WI38 (cell line): ENCODE results near the gene OR8B8.
"Not testable (repeated sequence)": the region's sequence is repeated elsewhere in the genome, so short reads cannot be mapped to it uniquely, and the experiment has no call there.

Experiments
- H3K4me3 ChIP-seq: 2 replicates; pipeline ENCODE4 v1.5.1; 2011; ENCODE audit warnings: low read depth, mild to moderate bottlenecking, control low read depth, low read length
- TF ChIP-seq, protein P1 (sequence below): IDR thresholded peaks from 2 replicates; pipeline ENCODE4 v1.5.1; 2012; ENCODE audit warnings: low read depth, mild to moderate bottlenecking, control low read depth, low read length

OR8B8 gene

DNA sequence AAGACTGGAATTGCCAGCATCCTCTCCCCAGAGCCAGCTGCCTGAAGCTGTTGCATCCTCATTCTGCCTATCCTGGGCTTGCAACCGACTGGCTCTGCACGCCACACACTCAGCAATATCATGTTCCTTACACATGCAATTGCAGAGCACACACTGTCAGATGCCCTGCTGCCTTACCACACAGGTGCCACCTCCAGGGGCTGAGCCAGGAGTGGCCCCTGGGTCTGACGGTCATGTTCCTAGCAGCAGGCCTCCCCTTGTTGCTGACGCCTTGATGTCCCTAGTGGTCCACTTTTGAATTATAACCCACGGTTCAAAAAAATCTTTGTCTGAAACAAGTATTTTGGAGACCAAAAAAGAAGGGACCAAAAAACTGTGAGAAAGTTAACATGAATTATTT is 18.5 kb upstream of the OR8B8 start:
- H3K4me3 ChIP-seq: no peak overlapping the region
- TF ChIP-seq, protein P1, sequence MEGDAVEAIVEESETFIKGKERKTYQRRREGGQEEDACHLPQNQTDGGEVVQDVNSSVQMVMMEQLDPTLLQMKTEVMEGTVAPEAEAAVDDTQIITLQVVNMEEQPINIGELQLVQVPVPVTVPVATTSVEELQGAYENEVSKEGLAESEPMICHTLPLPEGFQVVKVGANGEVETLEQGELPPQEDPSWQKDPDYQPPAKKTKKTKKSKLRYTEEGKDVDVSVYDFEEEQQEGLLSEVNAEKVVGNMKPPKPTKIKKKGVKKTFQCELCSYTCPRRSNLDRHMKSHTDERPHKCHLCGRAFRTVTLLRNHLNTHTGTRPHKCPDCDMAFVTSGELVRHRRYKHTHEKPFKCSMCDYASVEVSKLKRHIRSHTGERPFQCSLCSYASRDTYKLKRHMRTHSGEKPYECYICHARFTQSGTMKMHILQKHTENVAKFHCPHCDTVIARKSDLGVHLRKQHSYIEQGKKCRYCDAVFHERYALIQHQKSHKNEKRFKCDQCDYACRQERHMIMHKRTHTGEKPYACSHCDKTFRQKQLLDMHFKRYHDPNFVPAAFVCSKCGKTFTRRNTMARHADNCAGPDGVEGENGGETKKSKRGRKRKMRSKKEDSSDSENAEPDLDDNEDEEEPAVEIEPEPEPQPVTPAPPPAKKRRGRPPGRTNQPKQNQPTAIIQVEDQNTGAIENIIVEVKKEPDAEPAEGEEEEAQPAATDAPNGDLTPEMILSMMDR: no peak

DNA sequence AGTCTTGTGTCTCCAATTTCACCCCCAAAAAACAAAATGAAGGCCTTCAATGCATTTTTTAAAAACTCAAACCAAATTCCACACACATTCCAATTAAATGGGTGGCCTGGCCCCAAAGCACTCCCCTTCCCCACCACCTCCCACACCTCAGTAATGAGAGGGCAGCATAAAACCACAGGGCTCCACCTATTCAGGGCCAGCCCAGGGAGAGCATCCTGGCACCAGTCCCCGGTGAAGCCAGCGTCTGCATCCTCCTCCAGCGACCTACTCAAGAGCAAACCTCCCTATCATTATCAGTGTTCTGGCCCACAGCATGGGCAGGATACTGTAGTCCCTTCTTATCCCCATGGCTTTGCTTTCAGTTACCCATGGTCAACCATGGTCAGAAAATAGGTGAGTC is 17.8 kb upstream of the OR8B8 start:
- TF ChIP-seq, protein P1: no peak
- no peak overlapping the region for H3K4me3 ChIP-seq

DNA sequence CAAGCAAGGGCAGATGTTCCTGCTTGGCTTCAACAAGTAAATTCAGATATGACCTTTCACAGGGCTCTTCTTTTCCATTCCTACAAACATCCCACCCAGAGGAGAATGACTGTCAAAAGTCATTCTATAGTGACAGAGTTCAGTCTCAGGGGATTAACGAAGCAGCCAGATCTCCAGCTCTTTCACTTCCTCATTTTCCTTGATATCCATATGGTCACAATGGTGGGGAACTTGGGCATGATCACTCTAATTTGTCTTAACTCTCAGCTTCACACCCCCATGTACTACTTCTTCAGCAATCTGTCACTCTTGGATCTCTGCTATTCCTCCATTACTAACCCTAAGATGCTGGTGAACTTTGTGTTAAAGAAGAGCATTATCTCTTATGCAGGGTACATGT is 15.0 kb upstream of the OR8B8 start:
- TF ChIP-seq, protein P1: no peak
- H3K4me3 ChIP-seq: no peak overlapping the region

- not testable (repeated sequence) for H3K4me3 ChIP-seq
Measured at GRCh38 chr11:124459379-124459778, 13.9 kb upstream of the OR8B8 start.

GRCh38 chr11:124454552-124454951 is 9.1 kb upstream of the OR8B8 start:
- TF ChIP-seq, protein P1: no peak
- H3K4me3 ChIP-seq: no peak overlapping the region

- TF ChIP-seq, protein P1: no peak
- H3K4me3 ChIP-seq: no peak overlapping the region
Measured at GRCh38 chr11:124446916-124447315, 1.4 kb upstream of the OR8B8 start.

- no peak overlapping the region for H3K4me3 ChIP-seq
- TF ChIP-seq, protein P1: no peak
Measured at GRCh38 chr11:124442847-124443246, 2.6 kb downstream of the OR8B8 start.

- TF ChIP-seq, protein P1: no peak
Measured at GRCh38 chr11:124442442-124442841, 3.1 kb downstream of the OR8B8 start.

More at GRCh38 chr11:124442442-124442841, 3.1 kb downstream of the OR8B8 start:
- H3K4me3 ChIP-seq: no peak overlapping the region
